HG03565 (cell line): Measurements from ENCODE around the gene ERN2.

ENCODE experiments used
- ATAC-seq: cut with Tn5 transposase; IDR thresholded peaks from one replicate; pipeline ENCODE4 v1.9.1; 2021; ENCODE audit warnings: mild to moderate bottlenecking, moderate library complexity; ENCODE audit not compliant: unreplicated experiment

Gene ERN2

GRCh38 chr16:23689442-23690187 is 23.4 kb downstream of the ERN2 start:
- no peak for ATAC-seq

- no peak for ATAC-seq
These were observed 25.8 kb downstream of the ERN2 start for GRCh38 chr16:23687034-23687808.

- no peak for ATAC-seq
These were observed 29.5 kb downstream of the ERN2 start for GRCh38 chr16:23683487-23683886.

- no peak for ATAC-seq
These were observed 30.8 kb downstream of the ERN2 start for GRCh38 chr16:23682181-23682580.

GRCh38 chr16:23679986-23680336 is 33.1 kb downstream of the ERN2 start:
- ATAC-seq = no peak

GRCh38 chr16:23679274-23679985 is 33.6 kb downstream of the ERN2 start:
- no peak for ATAC-seq

GRCh38 chr16:23678430-23679273 is 34.4 kb downstream of the ERN2 start, which contains the start of gene PLK1:
Gene PLK1, plus strand, starts transcription at chr16:23678889. Its CDS starts 44 bp downstream, at chr16:23678933.
- peak; percentile 80 for ATAC-seq

GRCh38 chr16:23676924-23677480 is 36.0 kb downstream of the ERN2 start:
- no peak for ATAC-seq

- ATAC-seq = no peak
These were observed 38.9 kb downstream of the ERN2 start for GRCh38 chr16:23673971-23674614.

- ATAC-seq = peak; percentile 92
These were observed 42.8 kb downstream of the ERN2 start for GRCh38 chr16:23670137-23670776.

GRCh38 chr16:23668873-23669272 is 44.1 kb downstream of the ERN2 start:
- ATAC-seq = no peak

GRCh38 chr16:23668225-23668624 is 44.8 kb downstream of the ERN2 start:
- ATAC-seq = no peak

- no peak for ATAC-seq
These were observed 45.7 kb downstream of the ERN2 start for GRCh38 chr16:23667355-23667659.

GRCh38 chr16:23666571-23667354 is 46.3 kb downstream of the ERN2 start:
- no peak for ATAC-seq

GRCh38 chr16:23663918-23664317 is 49.1 kb downstream of the ERN2 start:
- ATAC-seq = no peak

- ATAC-seq = peak; percentile 64
These were observed 61.0 kb downstream of the ERN2 start for GRCh38 chr16:23651943-23652468.

GRCh38 chr16:23650674-23651416 is 62.2 kb downstream of the ERN2 start:
- ATAC-seq = no peak

- ATAC-seq = no peak
These were observed 70.7 kb downstream of the ERN2 start for GRCh38 chr16:23642246-23642774.
